RWPE2 (cell line): ENCODE data around the gene OR2V2.

ENCODE experiments used
- ATAC-seq: fragments of 200-7000 bp; cut with Tn5 transposase; 3 replicates; pipeline ENCODE4 v1.9.1; 2021; ENCODE audit warnings: low read depth
- DNase-seq: peaks from one replicate; pipeline ENCODE4 v3.0.0-alpha.2; 2020; ENCODE audit warnings: low spot score
- H3K27ac ChIP-seq: fragments of 450-650 bp; 2 replicates; pipeline ENCODE4 v1.5.1; 2017; ENCODE audit warnings: mild to moderate bottlenecking; ENCODE audit not compliant: poor library complexity, severe bottlenecking
- H3K27me3 ChIP-seq: fragments of 250-450 bp; sonication (Bioruptor Pico); 2 replicates; pipeline ENCODE4 v1.5.1; 2021; ENCODE audit warnings: mild to moderate bottlenecking, moderate library complexity; ENCODE audit not compliant: insufficient read depth, poor library complexity, severe bottlenecking
- H3K36me3 ChIP-seq: fragments of 250-450 bp; sonication (Bioruptor Pico); 2 replicates; pipeline ENCODE4 v1.5.1; 2020; ENCODE audit warnings: low read depth, mild to moderate bottlenecking, moderate library complexity
- H3K4me1 ChIP-seq: fragments of 250-450 bp; sonication (Bioruptor Pico); 2 replicates; pipeline ENCODE4 v1.5.1; 2021; ENCODE audit warnings: mild to moderate bottlenecking, moderate library complexity; ENCODE audit not compliant: insufficient read depth, poor library complexity, severe bottlenecking
- H3K4me3 ChIP-seq: fragments of 250-450 bp; sonication (Bioruptor Pico); 2 replicates; pipeline ENCODE4 v1.5.1; 2021; ENCODE audit warnings: mild to moderate bottlenecking, moderate library complexity; ENCODE audit not compliant: severe bottlenecking
- H3K9me3 ChIP-seq: fragments of 250-450 bp; sonication (Bioruptor Pico); 2 replicates; pipeline ENCODE4 v1.5.1; 2021; ENCODE audit warnings: mild to moderate bottlenecking, moderate library complexity; ENCODE audit not compliant: severe bottlenecking
- CTCF ChIP-seq: fragments of 450-650 bp; IDR thresholded peaks from one replicate; pipeline ENCODE4 v1.5.1; 2017; ENCODE audit warnings: mild to moderate bottlenecking, moderate library complexity; ENCODE audit not compliant: poor library complexity, severe bottlenecking

Gene OR2V2

GRCh38 chr5:181163487-181164075 lies 16.2 kb downstream of the OR2V2 start:
- no peak overlapping the region for H3K27ac ChIP-seq
- peaks cover 8% of the 10 kb centered on the region for H3K4me1 ChIP-seq
- H3K9me3 ChIP-seq: no peaks in the 10 kb centered on the region
- H3K36me3 ChIP-seq: no peaks in the 10 kb centered on the region
- no peak for ATAC-seq
- no peak for DNase-seq
- no peak for TF ChIP-seq CTCF
- H3K27me3 ChIP-seq: no peaks in the 10 kb centered on the region
- H3K4me3 ChIP-seq: no peak overlapping the region

GRCh38 chr5:181164076-181164952 lies 16.9 kb downstream of the OR2V2 start:
- Histone ChIP-seq H3K27ac (no peak overlapping the region), H3K36me3 (no peaks in the 10 kb centered on the region), H3K9me3 (no peaks in the 10 kb centered on the region), H3K27me3 (no peaks in the 10 kb centered on the region), H3K4me1 (peaks cover 14% of the 10 kb centered on the region), H3K4me3 (no peak overlapping the region)
- no peak for TF ChIP-seq CTCF
- DNase-seq (no peak), ATAC-seq (no peak)

- peaks cover 6% of the 10 kb centered on the region for H3K4me1 ChIP-seq
- peak; percentile 32; the same call in 2 of the 3 replicates for ATAC-seq
- H3K27me3 ChIP-seq: no peaks in the 10 kb centered on the region
- no peak for TF ChIP-seq CTCF
- no peak overlapping the region for H3K27ac ChIP-seq
- no peak overlapping the region for H3K4me3 ChIP-seq
- no peaks in the 10 kb centered on the region for H3K36me3 ChIP-seq
- H3K9me3 ChIP-seq: no peaks in the 10 kb centered on the region
- DNase-seq: no peak
Measured at GRCh38 chr5:181166812-181167733, 19.7 kb downstream of the OR2V2 start.

- no peak overlapping the region for H3K27ac ChIP-seq
- H3K27me3 ChIP-seq: no peaks in the 10 kb centered on the region
- no peak overlapping the region for H3K4me3 ChIP-seq
Measured at GRCh38 chr5:181167814-181168488, 20.6 kb downstream of the OR2V2 start.

More at GRCh38 chr5:181167814-181168488, 20.6 kb downstream of the OR2V2 start:
- no peak for DNase-seq
- Histone ChIP-seq H3K9me3 (no peaks in the 10 kb centered on the region), H3K4me1 (peaks cover 10% of the 10 kb centered on the region), H3K36me3 (no peaks in the 10 kb centered on the region)
- peak; percentile 76 for TF ChIP-seq CTCF
- ATAC-seq: peak; percentile 10; the same call in 1 of the 3 replicates
